Measurements from ENCODE around the gene CLCN7.

CLCN7 gene

DNA sequence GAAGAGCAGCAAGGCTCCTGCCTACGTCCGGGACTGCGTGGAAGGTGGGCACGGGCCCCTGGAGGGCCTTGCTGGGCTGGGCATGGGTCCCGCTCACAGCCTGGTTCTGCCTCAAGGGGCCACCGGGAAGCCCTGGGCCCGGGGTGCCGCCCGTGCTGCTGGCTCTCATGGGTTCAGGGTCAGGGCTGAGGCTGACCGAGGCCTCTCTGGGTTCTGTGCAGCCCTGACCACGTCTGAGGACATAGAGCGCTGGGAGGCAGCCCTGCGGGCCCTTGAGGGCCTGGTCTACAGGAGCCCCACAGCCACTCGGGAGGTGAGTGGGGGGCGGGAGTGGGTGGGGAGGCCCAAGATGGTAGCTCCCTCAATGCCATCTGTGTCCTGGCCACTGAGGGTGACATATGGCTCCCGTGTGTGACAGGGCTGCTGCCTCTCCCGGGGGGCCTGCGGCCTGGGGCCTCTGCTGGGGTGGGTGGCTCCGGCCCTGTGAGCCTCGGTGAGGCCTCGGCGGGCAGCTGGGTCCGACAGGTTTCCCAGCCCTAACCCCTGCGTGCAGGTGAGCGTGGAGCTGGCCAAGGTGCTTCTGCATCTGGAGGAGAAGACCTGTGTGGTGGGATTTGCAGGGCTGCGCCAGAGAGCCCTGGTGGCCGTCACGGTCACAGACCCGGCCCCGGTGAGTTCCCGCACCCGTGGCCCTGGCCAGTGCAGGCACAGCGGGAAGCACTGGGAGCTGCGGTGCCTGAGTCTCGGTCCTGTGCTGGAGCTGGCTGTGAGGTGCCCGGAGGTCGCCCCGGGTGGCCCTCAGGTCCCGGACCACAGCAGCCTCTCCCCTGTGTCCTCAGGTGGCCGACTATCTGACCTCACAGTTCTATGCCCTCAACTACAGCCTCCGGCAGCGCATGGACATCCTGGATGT is 27.5 kb upstream of the CLCN7 start:
- DNase-seq: no peak

DNA sequence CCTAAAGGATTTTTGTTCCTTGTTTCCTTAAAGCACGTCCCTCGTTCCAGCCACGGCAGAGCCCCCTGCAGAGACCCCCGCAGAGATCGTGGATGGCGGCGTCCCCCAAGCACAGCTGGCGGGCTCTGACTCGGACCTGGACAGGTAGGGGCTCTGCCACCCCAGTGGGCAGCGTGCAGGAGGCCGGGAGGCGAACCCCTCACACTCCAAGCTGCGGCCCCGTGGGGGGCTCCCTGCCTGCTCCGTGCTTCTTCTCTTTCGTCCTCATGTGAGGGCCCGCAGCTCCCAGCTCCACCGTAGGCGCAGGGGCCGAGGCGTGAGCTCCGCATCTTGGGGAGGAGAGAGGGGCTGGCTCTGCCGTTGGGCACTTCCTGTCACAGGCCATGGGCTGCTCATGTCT is 26.8 kb upstream of the CLCN7 start:
- no peak for DNase-seq

DNA sequence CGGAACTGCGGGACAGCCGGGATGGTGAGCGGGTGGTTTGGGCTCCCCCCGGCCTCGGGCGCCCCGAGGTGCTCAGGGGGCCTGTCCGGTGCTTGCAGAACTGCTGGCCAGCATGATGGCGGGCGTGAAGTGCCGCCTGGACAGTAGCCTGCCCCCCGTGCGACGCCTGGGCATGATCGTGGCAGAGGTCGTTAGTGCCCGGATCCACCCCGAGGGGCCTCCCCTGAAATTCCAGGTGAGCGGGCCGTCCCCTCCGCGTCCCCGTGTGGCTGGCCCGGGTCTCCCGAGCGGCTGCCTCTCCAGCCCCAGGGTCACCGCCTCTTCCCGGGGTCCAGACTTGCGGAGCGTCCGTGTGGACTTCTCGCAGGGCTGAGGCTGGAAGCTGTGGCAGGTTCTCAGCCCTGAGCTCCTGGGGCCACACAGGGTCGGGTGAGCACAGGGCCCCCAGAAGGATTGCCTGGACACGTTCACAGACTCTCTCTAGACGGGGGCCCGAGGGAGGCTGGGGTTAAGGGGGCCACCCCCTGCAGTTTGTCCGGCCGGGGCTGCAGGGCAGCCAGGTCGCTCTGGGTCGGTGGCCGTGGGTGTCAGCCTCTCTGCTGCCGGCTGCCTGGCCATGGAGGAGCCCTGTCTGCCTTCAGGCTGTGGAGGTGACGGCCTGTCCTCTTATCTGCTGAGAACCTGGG is 25.8 kb upstream of the CLCN7 start:
- DNase-seq: no peak

DNA sequence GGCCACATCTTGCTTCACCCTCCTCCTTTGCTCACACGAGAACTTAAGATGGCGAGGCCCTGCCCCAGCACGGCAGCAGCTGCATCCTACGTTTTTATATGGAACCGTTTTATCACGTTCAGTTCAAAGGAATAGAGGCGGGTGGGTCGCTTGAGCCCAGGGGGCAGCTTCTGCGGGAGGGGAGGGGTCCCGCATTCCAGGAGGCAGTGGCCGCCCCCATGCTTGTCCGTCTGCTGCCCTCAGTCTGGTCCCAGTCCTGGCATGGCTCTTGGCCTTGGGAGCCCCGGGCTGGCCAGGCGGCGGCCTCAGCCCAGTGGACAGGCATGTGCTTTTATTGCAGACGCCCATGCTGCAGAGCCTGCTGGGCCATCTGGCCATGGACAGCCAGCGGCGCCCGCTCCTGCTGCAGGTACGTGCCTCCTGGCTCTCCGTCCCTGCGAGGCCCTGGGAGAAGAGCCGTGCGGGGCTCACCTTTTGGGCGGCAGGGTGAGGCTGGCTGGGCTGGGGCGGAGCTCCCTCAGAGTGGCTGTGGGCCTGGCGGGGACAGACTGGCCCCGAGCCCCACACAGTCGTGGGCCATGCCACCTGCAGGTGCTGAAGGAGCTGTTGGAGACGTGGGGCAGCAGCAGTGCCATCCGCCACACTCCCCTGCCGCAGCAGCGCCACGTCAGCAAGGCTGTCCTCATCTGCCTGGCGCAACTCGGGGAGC is 25.1 kb upstream of the CLCN7 start:
- DNase-seq: no peak

DNA sequence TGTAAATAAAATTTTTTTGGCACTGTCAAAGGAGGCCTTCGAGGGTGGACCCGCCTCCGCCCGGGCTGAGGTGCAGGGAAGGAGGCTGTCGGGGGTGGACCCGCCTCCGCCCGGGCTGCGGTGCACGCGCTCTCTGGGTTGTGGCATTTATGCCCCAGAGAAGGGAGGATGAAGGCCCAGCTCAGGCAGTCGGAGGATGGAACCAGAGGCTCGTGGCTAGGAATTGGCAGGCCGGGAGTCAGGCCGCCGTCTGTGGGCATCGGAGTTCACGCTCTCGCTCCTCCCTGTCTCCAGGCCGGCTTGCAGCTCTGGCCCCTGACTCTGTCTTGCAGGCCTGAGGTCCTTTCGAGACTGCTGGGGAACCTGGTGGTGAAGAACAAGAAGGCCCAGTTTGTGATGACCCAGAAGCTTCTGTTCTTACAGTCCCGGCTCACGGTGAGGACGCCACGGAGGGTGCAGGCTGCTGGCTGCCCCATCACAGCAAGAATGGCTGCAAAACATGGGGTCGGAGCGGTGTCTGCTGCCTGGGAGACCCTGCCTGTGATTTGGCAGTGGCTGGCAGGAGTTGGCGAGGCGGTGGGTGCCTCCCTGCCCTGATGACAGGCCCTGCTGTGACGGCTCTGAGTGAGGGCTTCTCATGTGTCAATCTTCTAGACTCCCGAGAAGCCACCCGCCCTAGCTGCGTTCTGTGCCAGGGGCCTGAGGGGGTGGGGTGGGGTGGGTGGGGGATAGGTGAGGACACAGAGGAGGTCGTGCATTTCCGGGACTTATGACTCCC is 24.3 kb upstream of the CLCN7 start:
- DNase-seq: no peak

DNA sequence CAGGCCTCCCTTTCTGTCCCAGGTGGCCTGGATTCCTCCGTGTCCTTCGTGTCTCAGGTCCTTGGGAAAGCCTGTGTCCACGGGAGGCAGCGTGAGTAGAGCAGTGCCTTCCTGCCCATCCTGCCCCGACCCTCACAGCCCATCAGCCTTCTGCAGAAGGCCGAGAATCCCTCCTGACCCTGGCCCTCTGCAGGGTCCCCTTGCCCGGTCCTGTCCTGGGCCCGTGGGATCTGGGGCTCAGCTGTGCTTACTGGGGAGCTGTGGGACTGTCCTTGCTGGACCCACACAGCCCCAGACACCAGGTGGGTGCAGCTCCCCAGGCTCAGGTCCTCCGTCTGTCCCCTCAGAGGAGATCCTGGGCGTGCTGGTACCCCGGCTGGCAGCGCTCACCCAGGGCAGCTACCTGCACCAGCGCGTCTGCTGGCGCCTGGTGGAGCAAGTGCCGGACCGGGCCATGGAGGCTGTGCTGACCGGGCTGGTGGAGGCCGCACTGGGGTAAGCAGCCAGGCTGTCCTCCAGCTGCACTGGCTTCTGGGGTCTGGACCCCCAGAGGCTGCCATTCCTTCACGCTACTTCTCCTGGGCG is 22.3 kb upstream of the CLCN7 start:
- DNase-seq: no peak

DNA sequence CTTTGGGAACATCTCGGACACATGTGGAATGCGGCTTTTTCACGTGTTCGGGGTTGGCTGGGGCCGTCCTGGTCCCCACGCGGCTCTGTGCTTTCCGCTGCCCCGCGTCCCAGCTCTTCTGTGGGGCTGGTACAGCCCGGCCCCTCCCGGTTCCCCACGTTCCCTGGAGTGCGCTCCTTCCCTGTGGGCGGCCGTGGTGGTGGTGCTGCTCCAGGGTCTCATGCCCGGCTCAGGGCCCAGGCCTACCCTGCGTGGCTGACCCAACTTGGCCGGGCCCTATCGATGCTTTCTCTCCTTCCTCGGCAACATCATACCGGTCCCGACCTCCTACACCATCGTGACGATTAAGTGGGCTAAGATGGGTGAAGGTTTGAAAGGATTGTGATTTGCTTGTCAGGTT is 21.6 kb upstream of the CLCN7 start:
- DNase-seq: no peak

DNA sequence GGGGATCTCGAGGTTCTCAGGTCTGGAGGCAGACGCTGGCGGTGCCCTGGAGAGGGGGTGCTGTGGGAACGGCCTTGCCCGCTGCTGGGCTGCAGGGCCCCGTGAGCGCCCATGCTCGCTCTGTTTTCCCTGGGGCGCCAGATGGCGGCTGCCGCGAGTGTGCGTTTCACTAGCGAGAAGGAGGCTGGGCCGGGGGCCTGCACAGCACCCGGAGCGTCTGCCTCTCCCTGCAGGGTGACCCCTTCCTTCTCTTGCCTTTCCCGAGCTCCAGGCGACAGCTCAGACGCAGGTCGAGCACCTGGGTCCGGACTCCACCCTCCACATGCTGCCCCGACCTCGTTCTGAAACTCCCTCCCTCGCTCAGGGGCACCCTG is 21.0 kb upstream of the CLCN7 start:
- DNase-seq: no peak

DNA sequence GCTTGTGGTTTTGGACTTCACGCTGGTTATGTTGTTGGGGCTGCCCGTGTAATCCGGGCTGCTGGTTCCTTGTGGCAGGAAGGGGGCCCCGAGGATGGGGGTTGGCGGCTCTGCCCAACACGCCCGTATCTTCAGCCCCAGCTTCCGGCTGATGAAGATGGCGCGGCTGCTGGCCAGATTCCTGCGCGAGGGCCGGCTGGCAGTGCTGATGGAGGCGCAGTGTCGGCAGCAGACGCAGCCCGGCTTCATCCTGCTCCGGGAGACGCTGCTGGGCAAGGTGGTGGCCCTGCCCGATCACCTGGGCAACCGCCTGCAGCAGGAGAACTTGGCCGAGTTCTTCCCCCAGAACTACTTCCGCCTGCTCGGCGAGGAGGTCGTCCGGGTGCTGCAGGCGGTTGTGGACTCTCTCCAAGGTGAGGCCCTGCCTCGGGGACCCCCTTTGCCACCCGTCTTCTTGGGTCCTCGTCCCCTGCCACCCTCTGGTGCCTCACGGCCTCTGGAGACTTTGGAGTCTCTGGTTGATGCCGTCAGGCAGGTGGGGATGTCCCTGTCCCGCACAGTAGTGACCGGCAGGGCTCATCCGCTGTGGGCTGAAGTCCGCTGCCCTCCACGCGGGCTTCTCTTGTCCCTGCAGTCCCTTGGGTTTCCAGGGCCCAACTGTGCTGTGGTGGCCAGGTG is 20.5 kb upstream of the CLCN7 start:
- DNase-seq: no peak

DNA sequence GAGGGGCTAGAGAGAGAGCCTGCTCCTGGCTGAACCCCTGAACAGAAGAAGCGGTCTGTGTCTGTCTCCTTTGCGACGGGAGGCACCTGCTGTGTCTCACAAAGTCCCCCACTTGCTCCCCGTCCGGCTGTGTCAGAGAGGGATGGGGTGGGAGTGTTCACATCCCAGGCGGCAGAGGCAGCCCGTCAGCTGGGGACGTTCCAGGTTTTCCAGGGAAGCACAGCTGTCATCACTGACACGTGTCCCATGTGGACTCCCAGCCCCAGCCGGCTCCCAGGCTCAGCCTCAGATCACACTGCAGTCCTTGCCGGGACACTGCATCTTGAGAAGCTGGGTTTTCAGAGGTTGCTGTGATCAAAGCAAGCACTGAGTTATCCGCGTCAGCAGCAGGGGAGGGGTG is 19.9 kb upstream of the CLCN7 start:
- DNase-seq: no peak

DNA sequence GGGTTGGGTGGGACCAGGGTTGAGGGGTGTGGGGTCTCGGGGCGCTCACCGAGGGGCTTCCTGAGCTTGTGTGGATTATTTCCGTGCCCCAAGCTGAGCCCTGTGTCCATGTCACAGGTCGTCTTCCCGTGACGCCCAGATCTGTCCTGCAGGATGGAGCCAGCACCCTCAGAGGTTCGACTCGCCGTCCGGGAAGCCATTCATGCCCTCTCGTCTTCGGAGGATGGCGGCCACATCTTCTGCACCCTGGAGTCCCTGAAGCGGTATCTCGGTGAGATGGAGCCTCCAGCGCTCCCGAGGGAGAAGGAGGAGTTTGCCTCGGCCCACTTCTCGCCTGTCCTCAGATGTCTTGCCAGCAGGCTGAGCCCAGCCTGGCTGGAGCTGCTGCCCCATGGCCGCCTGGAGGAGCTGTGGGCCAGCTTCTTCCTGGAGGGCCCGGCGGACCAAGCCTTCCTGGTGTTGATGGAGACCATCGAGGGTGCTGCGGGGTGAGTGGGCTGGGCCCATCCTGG is 19.4 kb upstream of the CLCN7 start:
- no peak for DNase-seq

DNA sequence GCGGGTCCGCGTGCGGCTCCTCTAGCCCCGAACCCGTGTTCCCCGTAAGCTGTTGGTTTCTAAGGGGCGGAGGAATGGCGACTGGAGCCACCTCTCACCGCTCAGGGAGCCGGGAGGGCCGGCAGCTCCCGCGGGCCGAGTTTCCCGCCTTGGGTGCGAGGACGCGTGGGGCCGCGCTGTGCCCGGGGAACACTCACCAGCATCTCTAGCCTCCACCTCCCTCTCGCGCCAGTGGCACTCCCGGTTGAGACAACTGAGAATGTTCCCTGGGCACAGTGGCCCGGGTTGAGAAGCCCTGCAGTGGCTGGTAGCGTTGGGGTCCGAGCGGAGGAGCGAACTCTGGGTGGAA is 18.9 kb upstream of the CLCN7 start:
- peak in 1 of 2 experiments; percentile 46 for DNase-seq

DNA sequence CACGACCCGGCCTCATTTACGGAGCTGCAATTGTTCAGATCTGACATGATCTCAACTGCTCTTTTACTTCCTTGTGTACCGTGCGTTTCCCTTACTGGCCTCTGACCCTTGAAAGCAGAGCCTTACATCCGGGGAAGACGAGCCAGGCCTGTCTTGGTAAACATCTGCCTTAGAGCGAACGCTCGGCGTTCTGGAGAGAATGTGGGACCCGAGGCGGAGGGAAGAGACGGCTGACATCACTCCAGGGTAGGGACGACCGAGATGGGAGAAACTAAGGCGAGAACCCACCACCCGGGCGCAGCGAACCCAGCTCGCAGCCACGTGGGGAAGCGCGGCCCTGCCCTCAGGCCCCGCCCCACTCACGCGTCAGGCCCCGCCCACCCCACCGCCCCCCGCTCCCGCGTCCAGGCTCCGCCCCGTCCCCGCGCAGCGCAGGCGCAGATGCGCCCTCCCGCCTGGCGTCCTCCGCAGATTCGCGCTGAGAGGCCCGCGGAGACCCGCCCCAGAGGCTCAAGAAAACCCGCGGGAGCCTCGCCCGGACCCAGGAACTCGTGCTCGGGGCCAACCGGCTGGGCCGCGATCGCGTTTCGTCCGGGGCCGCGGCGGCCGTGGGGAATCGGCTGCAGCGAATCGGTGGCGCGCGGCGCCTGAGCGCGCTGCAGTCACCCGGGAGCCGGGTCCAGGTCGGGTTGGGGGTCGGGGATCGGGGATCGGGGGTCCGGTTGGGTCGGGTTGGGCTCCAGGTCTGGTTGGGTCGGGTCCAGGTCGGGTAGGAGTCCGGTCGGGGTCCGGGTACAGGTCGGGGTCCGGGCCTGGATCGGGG is 18.3 kb upstream of the CLCN7 start, which contains the start of gene TELO2:
Gene TELO2, plus strand, starts transcription at position 438 of the 823 bp plus-strand sequence. CDS start 922 bp downstream, outside the sequence.
- DNase-seq: peak; percentile 89 to 92

DNA sequence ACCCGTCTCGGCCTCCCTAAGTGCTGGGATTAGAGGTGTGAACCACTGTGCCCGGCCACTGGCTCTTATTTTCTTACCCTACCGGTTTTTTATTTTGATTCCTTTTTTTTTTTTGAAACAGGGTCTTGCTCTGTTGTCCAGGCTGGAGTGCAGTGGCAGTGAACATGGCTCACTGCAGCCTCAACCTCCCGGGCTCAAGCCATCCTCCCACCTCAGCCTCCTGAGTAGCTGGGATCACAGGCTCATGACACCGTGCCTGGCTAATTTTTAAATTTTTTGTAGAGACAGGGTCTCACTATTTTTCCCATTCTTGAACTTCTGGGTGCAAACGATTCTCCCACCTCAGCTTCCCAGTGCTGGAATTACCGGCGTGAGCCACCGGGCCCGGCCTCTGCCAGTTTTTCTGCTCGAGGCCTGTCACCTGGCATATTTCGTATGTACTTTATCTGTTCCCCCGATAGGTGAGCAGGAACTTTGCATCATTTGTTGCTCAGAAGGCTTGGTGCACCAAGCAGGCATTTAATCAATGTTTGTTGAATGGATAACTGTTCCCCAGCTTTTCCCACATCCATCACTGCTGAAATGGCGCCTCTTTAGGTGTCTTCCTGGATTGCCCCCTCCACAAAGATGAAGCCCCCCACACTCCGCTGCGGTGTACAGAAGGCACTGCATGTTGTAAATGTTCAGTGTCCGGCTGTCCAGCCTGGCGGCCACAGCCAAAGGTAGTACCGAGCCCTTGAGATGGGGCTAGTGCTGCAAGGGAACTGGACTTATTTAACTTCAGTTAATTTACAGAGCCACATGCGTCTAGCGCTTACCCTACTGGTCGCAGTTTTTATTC is 17.5 kb upstream of the CLCN7 start:
- DNase-seq: no peak

DNA sequence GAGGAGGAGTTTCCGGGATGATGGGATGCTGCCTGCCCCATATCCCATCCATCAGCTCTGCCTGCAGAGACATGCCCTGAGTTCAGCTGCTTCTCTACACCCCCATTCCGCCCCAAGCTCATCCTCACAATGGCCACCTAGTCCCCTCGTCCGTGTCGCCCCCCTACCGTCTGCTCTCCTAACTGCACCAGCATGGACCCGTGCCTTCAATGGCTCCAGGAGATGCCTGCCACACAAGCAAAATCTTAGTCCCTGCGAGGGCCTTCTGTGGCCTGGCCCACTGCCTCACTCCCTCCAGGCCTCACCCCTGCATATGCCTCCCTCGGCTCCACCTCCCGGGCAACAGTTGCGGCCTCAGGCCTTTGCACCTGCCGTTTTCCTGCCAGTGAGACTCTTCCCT is 16.5 kb upstream of the CLCN7 start:
- no peak for DNase-seq

DNA sequence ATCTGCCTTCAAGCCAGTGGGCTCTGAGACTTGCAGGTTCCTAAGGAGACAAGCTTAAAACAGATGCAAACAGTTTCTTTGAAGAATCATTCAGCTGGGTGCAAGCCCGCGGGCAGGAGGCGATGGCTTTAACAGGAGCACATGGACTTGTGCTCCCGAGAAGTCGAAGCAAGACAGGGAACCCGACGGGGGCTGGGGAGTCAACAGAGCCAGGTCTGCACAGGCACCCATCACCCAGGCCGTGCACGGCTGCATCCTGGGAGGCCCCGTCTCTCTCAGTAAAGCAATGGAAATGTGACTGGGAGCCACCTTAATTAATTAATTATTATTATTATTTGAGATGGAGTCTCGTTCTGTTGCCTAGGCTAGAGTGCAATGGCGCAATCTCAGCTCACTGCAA is 14.2 kb upstream of the CLCN7 start:
- no peak for DNase-seq

DNA sequence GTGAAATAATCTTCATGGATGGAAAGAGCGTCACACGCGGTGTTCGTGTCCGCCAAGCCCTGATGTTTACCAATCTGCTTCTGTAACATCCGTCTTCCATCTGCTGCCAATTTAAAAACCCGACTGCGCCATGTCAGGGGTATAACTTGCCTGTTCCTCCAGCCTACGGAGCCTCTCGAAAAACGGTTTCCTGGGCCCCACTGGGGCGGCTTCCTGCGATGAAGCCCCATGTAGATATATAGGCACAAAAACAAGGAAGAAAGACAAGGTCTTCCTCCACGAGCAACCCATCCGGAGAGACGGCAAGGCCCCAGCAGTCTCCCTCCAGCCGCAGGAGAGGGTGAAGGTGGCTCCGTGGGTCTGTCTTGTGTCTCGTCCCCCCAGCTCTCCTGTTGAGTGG is 13.8 kb upstream of the CLCN7 start, which contains the start of gene PTX4:
Gene PTX4, minus strand, starts transcription at position 326 of the 400 bp plus-strand sequence. Its CDS starts 35 bp downstream, at position 291.
- DNase-seq: no peak

DNA sequence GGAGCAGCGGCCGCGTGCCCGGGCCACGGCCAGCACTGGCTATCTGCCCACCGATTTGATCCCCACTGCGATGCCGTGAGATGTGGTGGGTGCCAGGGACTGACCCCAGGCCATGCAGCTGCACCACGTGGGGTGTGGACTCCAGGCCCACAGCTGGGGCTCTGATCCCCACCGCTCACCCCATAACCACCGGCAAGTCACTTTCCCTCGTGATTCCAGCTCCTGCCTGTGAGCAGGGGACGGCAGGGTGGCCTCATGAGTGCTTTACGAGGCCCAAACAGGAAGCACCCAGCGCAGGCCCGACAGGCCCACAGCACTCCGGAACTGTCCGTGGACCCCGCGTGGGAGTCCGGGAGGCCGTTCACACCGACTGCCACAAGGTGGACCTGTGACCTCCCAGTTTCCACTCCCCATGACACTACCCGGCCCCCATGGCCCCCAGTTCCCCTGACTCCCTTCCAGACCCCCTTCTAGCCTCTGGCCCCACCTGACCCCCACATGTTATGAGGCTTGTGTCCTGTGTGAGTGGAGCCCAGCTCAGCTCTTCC is 13.3 kb upstream of the CLCN7 start:
- no peak for DNase-seq

DNA sequence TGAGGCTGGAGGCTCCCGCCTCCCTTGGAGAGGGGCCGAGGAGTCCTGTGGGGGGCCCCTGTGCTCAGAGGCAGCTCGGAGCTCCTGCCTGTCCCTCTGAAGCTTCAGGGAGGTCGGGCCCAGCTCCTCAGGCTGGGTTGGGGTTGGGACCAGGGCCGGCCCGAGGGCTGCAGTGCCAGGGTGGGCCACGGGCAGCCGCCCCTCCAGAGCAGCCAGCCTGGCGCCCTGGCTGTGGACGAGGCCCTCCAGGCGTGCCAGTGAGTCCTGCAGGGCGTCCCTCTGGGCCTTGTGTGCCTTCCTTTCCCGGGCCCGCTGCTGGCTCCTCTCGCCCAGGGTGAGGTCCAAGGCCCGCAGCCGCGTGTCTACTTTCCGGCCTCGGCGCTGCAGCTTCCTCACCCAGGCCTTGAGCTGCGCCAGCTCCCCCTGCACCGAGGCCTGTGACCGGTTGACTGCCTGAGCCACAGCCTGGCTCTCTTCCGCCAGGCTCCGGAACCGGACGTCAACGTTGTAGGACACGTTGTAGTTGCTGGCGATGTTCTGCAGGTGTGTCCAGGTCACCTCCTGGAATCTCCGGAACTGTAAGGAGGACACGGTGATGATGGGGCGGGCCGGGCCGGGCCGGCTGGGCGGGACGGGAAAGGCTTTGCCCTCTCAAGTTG is 12.7 kb upstream of the CLCN7 start:
- DNase-seq: no peak

Data from activated T-cell treated with anti-CD3 and anti-CD28 coated beads, Interleukin-2, amount 50 U/mL, for 48 hours (primary cell).